ENCODE measurements around the gene APEH. TPM values are rescaled to one million over a fixed set of nuclear protein-coding genes. Genes with fewer than 3 reads are reported as not detected.
A peak's percentile ranks its signal among the peaks of the same experiment; 100 is the strongest.

Gene APEH
- total and polyA plus RNA-seq, 9 of the 15 experiments (the other 6 are each of a cell fraction or from before 2014, with no cell fraction given), result 70.9 to 177 (median 117) TPM

DNA sequence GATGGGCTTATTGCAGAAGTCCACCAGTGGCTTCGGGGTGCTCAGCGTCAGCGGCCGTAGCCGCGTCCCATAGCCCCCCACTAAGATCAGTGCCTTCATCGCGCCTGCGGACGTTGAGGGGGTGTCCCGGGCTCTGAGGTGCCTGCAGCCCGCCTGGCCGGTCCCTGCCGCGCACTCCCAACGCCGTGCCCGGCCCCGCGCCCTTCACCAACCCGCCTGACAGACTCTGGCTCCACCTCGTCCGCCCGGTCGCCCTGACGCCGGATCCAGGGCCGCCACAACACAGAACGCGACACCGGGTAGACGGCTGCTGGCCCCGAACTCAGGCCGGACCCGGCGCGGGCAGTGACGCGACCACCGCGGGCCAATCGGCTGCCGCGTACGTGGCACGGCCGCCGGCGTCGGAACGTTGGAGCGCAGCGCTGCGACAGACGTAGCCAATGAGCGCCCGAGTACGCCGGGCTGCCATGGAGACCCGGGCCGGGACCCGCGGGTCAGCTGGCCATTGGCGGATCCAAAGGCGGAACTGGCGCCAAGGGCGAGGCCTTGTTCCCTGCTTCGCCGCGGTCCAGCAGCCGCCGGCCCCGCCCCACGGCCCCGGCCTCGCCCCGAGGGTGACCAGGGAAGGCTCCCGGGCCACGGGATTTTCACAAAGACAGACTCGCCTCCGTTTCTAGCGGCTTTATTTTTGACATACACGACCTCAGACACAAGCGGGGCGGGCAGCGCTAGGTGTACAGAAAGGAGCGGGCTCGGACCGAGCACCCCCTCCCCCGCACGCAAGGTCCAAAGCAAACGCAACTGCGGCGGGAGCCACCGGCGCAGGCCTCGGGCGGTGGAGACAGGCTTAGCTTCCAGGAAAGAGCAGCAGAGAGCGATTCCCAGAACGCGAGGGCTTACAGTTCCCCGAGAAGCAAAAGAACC, 49.7 kb downstream of the APEH start, which contains the start of gene GMPPB (continued):
- TF ChIP-seq, protein P1, sequence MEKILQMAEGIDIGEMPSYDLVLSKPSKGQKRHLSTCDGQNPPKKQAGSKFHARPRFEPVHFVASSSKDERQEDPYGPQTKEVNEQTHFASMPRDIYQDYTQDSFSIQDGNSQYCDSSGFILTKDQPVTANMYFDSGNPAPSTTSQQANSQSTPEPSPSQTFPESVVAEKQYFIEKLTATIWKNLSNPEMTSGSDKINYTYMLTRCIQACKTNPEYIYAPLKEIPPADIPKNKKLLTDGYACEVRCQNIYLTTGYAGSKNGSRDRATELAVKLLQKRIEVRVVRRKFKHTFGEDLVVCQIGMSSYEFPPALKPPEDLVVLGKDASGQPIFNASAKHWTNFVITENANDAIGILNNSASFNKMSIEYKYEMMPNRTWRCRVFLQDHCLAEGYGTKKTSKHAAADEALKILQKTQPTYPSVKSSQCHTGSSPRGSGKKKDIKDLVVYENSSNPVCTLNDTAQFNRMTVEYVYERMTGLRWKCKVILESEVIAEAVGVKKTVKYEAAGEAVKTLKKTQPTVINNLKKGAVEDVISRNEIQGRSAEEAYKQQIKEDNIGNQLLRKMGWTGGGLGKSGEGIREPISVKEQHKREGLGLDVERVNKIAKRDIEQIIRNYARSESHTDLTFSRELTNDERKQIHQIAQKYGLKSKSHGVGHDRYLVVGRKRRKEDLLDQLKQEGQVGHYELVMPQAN (IDR thresholded peaks at IDR 0.05; ENCODE audit: borderline replicate concordance), result peak; percentile 55; the same call in 1 of the 2 replicates
- TF ChIP-seq NFXL1 (CRISPR knock-in tag; IDR thresholded peaks at IDR 0.05) (no peak), ZNF282 (CRISPR knock-in tag; IDR thresholded peaks at IDR 0.05) (no peak), SIN3A (IDR thresholded peaks at IDR 0.05; ENCODE audit: borderline replicate concordance in 2 of 2, control insufficient read depth in 1 of 2, low read depth in 2 of 2, low read length in 2 of 2) (peak; percentile 43 to 55; a peak in 1 of 4 replicates), ZNF507 (tag; conservative IDR thresholded peaks at IDR 0.05) (no peak), ZBTB7A (IDR thresholded peaks at IDR 0.05; ENCODE audit: borderline replicate concordance, control insufficient read depth, low read depth, low read length) (peak; percentile 7; the same call in 1 of the 2 replicates), CBX5 (IDR thresholded peaks at IDR 0.05; ENCODE audit: borderline replicate concordance, low read depth) (no peak), CTBP1 (IDR thresholded peaks at IDR 0.05; ENCODE audit: borderline replicate concordance) (peak; percentile 63), CREBBP (IDR thresholded peaks at IDR 0.05; ENCODE audit: low read depth, low read length) (no peak), MAZ (CRISPR knock-in tag; conservative IDR thresholded peaks at IDR 0.05 in 1 of 2, IDR thresholded peaks at IDR 0.05 in 1 of 2) (no peak; a peak in 1 of 4 replicates), EWSR1 (IDR thresholded peaks at IDR 0.05; ENCODE audit: borderline replicate concordance, low read depth, partially characterized antibody) (no peak), ATF1 (CRISPR knock-in tag; IDR thresholded peaks at IDR 0.05) (peak; percentile 83), ATF1 (tag; IDR thresholded peaks at IDR 0.05) (peak; percentile 98), CREB1 (IDR thresholded peaks at IDR 0.05) (peak; percentile 95), CREB1 (CRISPR knock-in tag; IDR thresholded peaks at IDR 0.05) (peak; percentile 99), ZNF212 (CRISPR knock-in tag; IDR thresholded peaks at IDR 0.05) (no peak), DACH1 (IDR thresholded peaks at IDR 0.05; ENCODE audit: partially characterized antibody) (peak; percentile 26), PHF21A (IDR thresholded peaks at IDR 0.05; ENCODE audit: borderline replicate concordance, low read depth) (no peak), RBM34 (IDR thresholded peaks at IDR 0.05; ENCODE audit: borderline replicate concordance, insufficient read depth, low read length) (peak; percentile 84; the same call in 1 of the 2 replicates), ZNF696 (CRISPR knock-in tag; conservative IDR thresholded peaks at IDR 0.05) (no peak), FOXJ3 (CRISPR knock-in tag; IDR thresholded peaks at IDR 0.05) (no peak), ZNF165 (CRISPR knock-in tag; IDR thresholded peaks at IDR 0.05; ENCODE audit: borderline replicate concordance) (no peak), ARID3B (CRISPR knock-in tag; IDR thresholded peaks at IDR 0.05; ENCODE audit: borderline replicate concordance) (no peak)
- TF ChIP-seq, protein P2, sequence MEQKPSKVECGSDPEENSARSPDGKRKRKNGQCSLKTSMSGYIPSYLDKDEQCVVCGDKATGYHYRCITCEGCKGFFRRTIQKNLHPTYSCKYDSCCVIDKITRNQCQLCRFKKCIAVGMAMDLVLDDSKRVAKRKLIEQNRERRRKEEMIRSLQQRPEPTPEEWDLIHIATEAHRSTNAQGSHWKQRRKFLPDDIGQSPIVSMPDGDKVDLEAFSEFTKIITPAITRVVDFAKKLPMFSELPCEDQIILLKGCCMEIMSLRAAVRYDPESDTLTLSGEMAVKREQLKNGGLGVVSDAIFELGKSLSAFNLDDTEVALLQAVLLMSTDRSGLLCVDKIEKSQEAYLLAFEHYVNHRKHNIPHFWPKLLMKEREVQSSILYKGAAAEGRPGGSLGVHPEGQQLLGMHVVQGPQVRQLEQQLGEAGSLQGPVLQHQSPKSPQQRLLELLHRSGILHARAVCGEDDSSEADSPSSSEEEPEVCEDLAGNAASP (IDR thresholded peaks at IDR 0.05), result no peak
